H1 (cell line): ENCODE measurements around the gene RNU6-7. TPM values are rescaled to one million over a fixed set of nuclear protein-coding genes. Genes with fewer than 3 reads are reported as not detected.

ENCODE experiments used
- BACH1 ChIP-seq: IDR thresholded peaks from 2 replicates; pipeline ENCODE4 v1.6.1; 2012; ENCODE audit warnings: low read length, improper control_type of control experiment
- JUND ChIP-seq: IDR thresholded peaks from 2 replicates; pipeline ENCODE4 v1.6.1; 2011; ENCODE audit warnings: mild to moderate bottlenecking, improper control_type of control experiment, low read length
- SRF ChIP-seq: IDR thresholded peaks from 2 replicates; pipeline ENCODE4 v1.6.1; 2011; ENCODE audit warnings: mild to moderate bottlenecking, low read depth, low read length, moderate library complexity
- TAF7 ChIP-seq: optimal IDR thresholded peaks from 2 replicates; pipeline ENCODE3; 2011; ENCODE audit warnings: low read depth, mild to moderate bottlenecking, inconsistent platforms, low read length, moderate library complexity, borderline replicate concordance
- TCF12 ChIP-seq: IDR thresholded peaks from 2 replicates; pipeline ENCODE4 v1.6.1; 2011; ENCODE audit warnings: low read depth, mild to moderate bottlenecking, low read length
- polyA plus RNA-seq, 7 experiments: library from polyadenylated mRNA; depleted of rRNA in 3 of 7; stranded (reverse) in 5 of 7; unstranded in 2 of 7; fragments of >200 nt in 5 of 7; fragments of 200-250 nt in 2 of 7; gene quantifications; 1 replicate in 5 of 7; 2 replicates in 1 of 7; 4 replicates in 1 of 7; pipeline versions ENCODE4 v1.2.1 to v1.2.3, GENCODE V29; 2011 to 2013; ENCODE audit warnings: missing spikeins in 2 of 7, mixed read lengths in 2 of 7
- total RNA-seq: library from RNA; stranded (reverse); fragmentation: NEBNext Ultra II Directional; extraction: Animal tissue kit (Norgen Biotek cat#: 25700); gene quantifications from 2 replicates; pipeline ENCODE4 v1.2.1, GENCODE V29; 2021

The RNU6-7 gene
- total and polyA plus RNA-seq, 2 of the 8 experiments (the other 6 are each of a cell fraction or from before 2014, with no cell fraction given) = not detected

GRCh38 chr14:32166029-32166428, 35.8 kb upstream of the RNU6-7 start (continued):
- TF ChIP-seq TAF7 (no peak), SRF (no peak), TCF12 (no peak), JUND (no peak), BACH1 (no peak)
- TF ChIP-seq, all 59 proteins: peak for 0
